ENCODE measurements around the gene ACTRT3.
A peak's percentile ranks its signal among the peaks of the same experiment; 100 is the strongest.

Gene ACTRT3

DNA sequence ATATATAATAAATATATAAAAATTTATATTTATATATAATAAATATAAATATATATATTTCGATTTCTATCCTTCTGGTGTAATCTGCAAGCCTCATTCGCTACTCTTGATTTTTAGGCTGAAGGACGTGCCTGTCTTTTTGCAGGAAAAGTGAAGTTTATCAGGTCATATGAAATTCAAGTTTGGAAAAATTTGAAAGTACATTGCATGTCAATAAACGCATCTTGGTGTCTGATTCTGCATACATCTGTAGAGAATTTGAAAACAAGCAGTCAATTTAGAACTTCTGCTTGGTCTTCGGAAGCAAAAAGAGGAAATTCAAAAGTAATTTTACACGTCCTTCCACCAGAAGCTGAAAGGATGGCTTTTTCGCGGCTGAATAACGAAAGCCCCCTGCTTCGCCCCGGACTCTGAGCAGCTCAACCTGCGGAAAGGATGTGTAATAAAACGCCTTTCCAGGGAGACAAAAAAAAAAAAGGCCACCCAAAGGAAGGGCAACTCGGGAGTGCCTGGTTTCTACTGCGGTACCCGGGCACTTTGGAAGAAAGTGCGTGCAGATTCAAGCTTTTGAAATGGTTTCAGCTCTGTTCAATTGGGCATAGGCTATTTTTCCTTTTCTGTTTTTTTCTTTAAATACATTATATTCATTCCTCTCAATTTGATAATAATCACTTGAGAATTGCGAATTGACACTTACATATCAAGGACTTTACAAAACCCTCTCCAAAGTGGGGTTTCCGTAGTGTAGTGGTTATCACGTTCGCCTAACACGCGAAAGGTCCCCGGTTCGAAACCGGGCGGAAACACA, 2.3 kb upstream of the ACTRT3 start:
- no peaks in the 10 kb centered on the region for H3K4me1 ChIP-seq (ENCODE audit: control insufficient read depth, insufficient read depth, low read length)
- H3K9me3 ChIP-seq (ENCODE audit: control insufficient read depth, insufficient read depth, low read depth, low read length) = no peaks in the 10 kb centered on the region
- POLR2A ChIA-PET = no interaction called here
- H3K36me3 ChIP-seq (ENCODE audit: control insufficient read depth in 2 of 2, insufficient read depth in 1 of 2, low read length in 2 of 2) = peaks cover 0 to 24% of the 10 kb centered on the region in 2 experiments
- CTCF ChIA-PET = interaction anchor here (0.7 kb wide), 1 partner anchor 63 kb away, joined by 3 read pairs; no protein-coding TSS in a partner anchor
- H3K27ac ChIP-seq (ENCODE audit: extremely low read depth, low read depth, low read length) = 0 out of 2 replicates have a peak overlapping the region, but pooled peaks have one; percentile 64
- peak overlapping the region; percentile 93 for H3K4me3 ChIP-seq (ENCODE audit: low read depth, low read length)
- TF ChIP-seq ZBTB8A (tag by site-specific recombination; IDR thresholded peaks at IDR 0.05) (peak; percentile 100), ZNF514 (tag by site-specific recombination; IDR thresholded peaks at IDR 0.05) (no peak), ZNF426 (tag by site-specific recombination; IDR thresholded peaks at IDR 0.05) (no peak), PRDM10 (tag by site-specific recombination; IDR thresholded peaks at IDR 0.05) (0 out of 2 replicates have a peak, but pooled peaks have one; percentile 30), ZNF23 (tag by site-specific recombination; IDR thresholded peaks at IDR 0.05; ENCODE audit: borderline replicate concordance) (no peak), ZNF596 (tag by site-specific recombination; IDR thresholded peaks at IDR 0.05) (0 out of 2 replicates have a peak, but pooled peaks have one; percentile 35), ZNF335 (tag by site-specific recombination; conservative IDR thresholded peaks at IDR 0.05) (peak; percentile 99), ZNF626 (tag by site-specific recombination; IDR thresholded peaks at IDR 0.05) (no peak), TRIM28 (IDR thresholded peaks at IDR 0.05; ENCODE audit: borderline replicate concordance, low read length) (peak; percentile 56; the same call in 1 of the 2 replicates), ZNF830 (tag by site-specific recombination; IDR thresholded peaks at IDR 0.05; ENCODE audit: low read depth) (no peak), SCRT1 (tag by site-specific recombination; IDR thresholded peaks at IDR 0.05; ENCODE audit: borderline replicate concordance) (no peak), ZNF513 (tag by site-specific recombination; IDR thresholded peaks at IDR 0.05) (no peak), ZNF610 (tag by site-specific recombination; IDR thresholded peaks at IDR 0.05; ENCODE audit: borderline replicate concordance) (0 out of 2 replicates have a peak, but pooled peaks have one; percentile 42), GLIS1 (tag by site-specific recombination; IDR thresholded peaks at IDR 0.05) (0 out of 2 replicates have a peak, but pooled peaks have one; percentile 8), PRDM1 (tag by site-specific recombination; IDR thresholded peaks at IDR 0.05) (peak; percentile 97), ZBTB11 (tag by site-specific recombination; conservative IDR thresholded peaks at IDR 0.05; ENCODE audit: low read depth) (0 out of 2 replicates have a peak, but pooled peaks have one; percentile 12), ZNF571 (tag by site-specific recombination; IDR thresholded peaks at IDR 0.05) (no peak), ZNF114 (tag by site-specific recombination; IDR thresholded peaks at IDR 0.05) (no peak), ZNF76 (tag by site-specific recombination; IDR thresholded peaks at IDR 0.05; ENCODE audit: borderline replicate concordance, low read depth) (peak; percentile 28; the same call in 1 of the 2 replicates), ZNF223 (tag by site-specific recombination; IDR thresholded peaks at IDR 0.05) (no peak), KLF16 (tag by site-specific recombination; IDR thresholded peaks at IDR 0.05) (no peak), ZNF600 (tag by site-specific recombination; IDR thresholded peaks at IDR 0.05) (0 out of 2 replicates have a peak, but pooled peaks have one; percentile 27)
- TF ChIP-seq, protein P1, sequence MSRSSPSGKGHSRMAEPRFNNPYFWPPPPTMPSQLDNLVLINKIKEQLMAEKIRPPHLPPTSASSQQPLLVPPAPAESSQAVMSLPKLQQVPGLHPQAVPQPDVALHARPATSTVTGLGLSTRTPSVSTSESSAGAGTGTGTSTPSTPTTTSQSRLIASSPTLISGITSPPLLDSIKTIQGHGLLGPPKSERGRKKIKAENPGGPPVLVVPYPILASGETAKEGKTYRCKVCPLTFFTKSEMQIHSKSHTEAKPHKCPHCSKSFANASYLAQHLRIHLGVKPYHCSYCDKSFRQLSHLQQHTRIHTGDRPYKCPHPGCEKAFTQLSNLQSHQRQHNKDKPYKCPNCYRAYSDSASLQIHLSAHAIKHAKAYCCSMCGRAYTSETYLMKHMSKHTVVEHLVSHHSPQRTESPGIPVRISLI (tag by site-specific recombination; IDR thresholded peaks at IDR 0.05) = peak; percentile 97
- TF ChIP-seq, protein P2, sequence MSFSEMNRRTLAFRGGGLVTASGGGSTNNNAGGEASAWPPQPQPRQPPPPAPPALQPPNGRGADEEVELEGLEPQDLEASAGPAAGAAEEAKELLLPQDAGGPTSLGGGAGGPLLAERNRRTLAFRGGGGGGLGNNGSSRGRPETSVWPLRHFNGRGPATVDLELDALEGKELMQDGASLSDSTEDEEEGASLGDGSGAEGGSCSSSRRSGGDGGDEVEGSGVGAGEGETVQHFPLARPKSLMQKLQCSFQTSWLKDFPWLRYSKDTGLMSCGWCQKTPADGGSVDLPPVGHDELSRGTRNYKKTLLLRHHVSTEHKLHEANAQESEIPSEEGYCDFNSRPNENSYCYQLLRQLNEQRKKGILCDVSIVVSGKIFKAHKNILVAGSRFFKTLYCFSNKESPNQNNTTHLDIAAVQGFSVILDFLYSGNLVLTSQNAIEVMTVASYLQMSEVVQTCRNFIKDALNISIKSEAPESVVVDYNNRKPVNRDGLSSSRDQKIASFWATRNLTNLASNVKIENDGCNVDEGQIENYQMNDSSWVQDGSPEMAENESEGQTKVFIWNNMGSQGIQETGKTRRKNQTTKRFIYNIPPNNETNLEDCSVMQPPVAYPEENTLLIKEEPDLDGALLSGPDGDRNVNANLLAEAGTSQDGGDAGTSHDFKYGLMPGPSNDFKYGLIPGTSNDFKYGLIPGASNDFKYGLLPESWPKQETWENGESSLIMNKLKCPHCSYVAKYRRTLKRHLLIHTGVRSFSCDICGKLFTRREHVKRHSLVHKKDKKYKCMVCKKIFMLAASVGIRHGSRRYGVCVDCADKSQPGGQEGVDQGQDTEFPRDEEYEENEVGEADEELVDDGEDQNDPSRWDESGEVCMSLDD (tag by site-specific recombination; IDR thresholded peaks at IDR 0.05) = no peak

All from HEK293 (cell line).